HepG2 (cell line): ENCODE measurements around the gene ZDHHC6. TPM values are rescaled to one million over a fixed set of nuclear protein-coding genes. Genes with fewer than 3 reads are reported as not detected.

Experiments used
- ATF4 ChIP-seq, 2 experiments: fragments of 450-650 bp in 1 of 2; sonication (generic) in 1 of 2; formaldehyde crosslinking; IDR thresholded peaks; 2 replicates each; pipeline versions ENCODE4 v1.5.0 to v1.8.0; 2020 to 2022; ENCODE audit warnings: mild to moderate bottlenecking in 1 of 2, missing genetic modification reagents in 1 of 2
- FOSL2 ChIP-seq: sonication (generic); formaldehyde crosslinking; IDR thresholded peaks from 2 replicates; pipeline ENCODE4 v1.4.0; 2020; ENCODE audit warnings: missing genetic modification reagents
- HDAC2 ChIP-seq: sonication (generic); formaldehyde crosslinking; IDR thresholded peaks from 2 replicates; pipeline ENCODE4 v1.4.0; 2020; ENCODE audit warnings: missing genetic modification reagents
- HMG20A ChIP-seq: IDR thresholded peaks from 2 replicates; pipeline ENCODE4 v1.6.1; 2016; ENCODE audit warnings: borderline replicate concordance
- HOXA3 ChIP-seq: sonication (generic); formaldehyde crosslinking; IDR thresholded peaks from 2 replicates; pipeline ENCODE4 v1.5.0; 2020; ENCODE audit warnings: missing genetic modification reagents
- KLF11 ChIP-seq: IDR thresholded peaks from 2 replicates; pipeline ENCODE4 v1.6.1; 2016; ENCODE audit warnings: missing compliant biosample characterization
- NBN ChIP-seq: fragments of 450-650 bp; conservative IDR thresholded peaks from 2 replicates; pipeline ENCODE4 v1.6.1; 2017
- NCOA2 ChIP-seq: sonication (generic); formaldehyde crosslinking; IDR thresholded peaks from 2 replicates; pipeline ENCODE4 v1.8.0; 2022; ENCODE audit warnings: inconsistent platforms
- PAXIP1 ChIP-seq: sonication (generic); formaldehyde crosslinking; conservative IDR thresholded peaks from 2 replicates; pipeline ENCODE4 v1.4.0; 2020; ENCODE audit warnings: mild to moderate bottlenecking, missing genetic modification reagents, moderate library complexity
- RARA ChIP-seq: IDR thresholded peaks from 2 replicates; pipeline ENCODE4 v1.6.1; 2016; ENCODE audit warnings: missing genetic modification reagents, missing compliant biosample characterization
- RXRB ChIP-seq: IDR thresholded peaks from 2 replicates; pipeline ENCODE4 v1.6.1; 2016; ENCODE audit warnings: borderline replicate concordance, missing genetic modification reagents, missing compliant biosample characterization
- SAFB2 ChIP-seq: sonication (generic); formaldehyde crosslinking; IDR thresholded peaks from 2 replicates; pipeline ENCODE4 v1.5.1; 2020; ENCODE audit warnings: missing genetic modification reagents, low read depth, mild to moderate bottlenecking, borderline replicate concordance
- SMAD9 ChIP-seq: sonication (generic); formaldehyde crosslinking; IDR thresholded peaks from 2 replicates; pipeline ENCODE4 v1.5.1; 2020; ENCODE audit warnings: mild to moderate bottlenecking, missing genetic modification reagents
- SOX13 ChIP-seq, 3 experiments: fragments of 450-650 bp in 1 of 3; sonication (generic) in 1 of 3; formaldehyde crosslinking in 1 of 3; IDR thresholded peaks in 2 of 3; conservative IDR thresholded peaks in 1 of 3; 2 replicates each; pipeline versions ENCODE4 v1.5.0 to v1.6.1; 2016 to 2020; ENCODE audit warnings: antibody characterized with exemption in 1 of 3, mild to moderate bottlenecking in 1 of 3, missing compliant biosample characterization in 1 of 3, missing genetic modification reagents in 1 of 3, moderate library complexity in 1 of 3
- SP5 ChIP-seq: IDR thresholded peaks from 2 replicates; pipeline ENCODE4 v1.6.1; 2016; ENCODE audit warnings: low read depth, borderline replicate concordance
- ZBTB34 ChIP-seq: sonication (generic); formaldehyde crosslinking; IDR thresholded peaks from 2 replicates; pipeline ENCODE4 v1.8.0; 2022; ENCODE audit warnings: mild to moderate bottlenecking, missing genetic modification reagents
- ZNF260 ChIP-seq: sonication (generic); formaldehyde crosslinking; IDR thresholded peaks from 2 replicates; pipeline ENCODE4 v1.4.0; 2020; ENCODE audit warnings: missing genetic modification reagents, low read depth, mild to moderate bottlenecking, borderline replicate concordance
- ZNF264 ChIP-seq: sonication (generic); formaldehyde crosslinking; IDR thresholded peaks from 2 replicates; pipeline ENCODE4 v1.4.0; 2020; ENCODE audit warnings: missing genetic modification reagents
- ZNF362 ChIP-seq: sonication (generic); formaldehyde crosslinking; IDR thresholded peaks from 2 replicates; pipeline ENCODE4 v1.4.0; 2020; ENCODE audit warnings: missing genetic modification reagents, mild to moderate bottlenecking, borderline replicate concordance
- ZNF382 ChIP-seq: sonication (generic); formaldehyde crosslinking; IDR thresholded peaks from 2 replicates; pipeline ENCODE4 v1.5.0; 2020; ENCODE audit warnings: missing genetic modification reagents, mild to moderate bottlenecking, borderline replicate concordance
- ZNF446 ChIP-seq: sonication (generic); formaldehyde crosslinking; IDR thresholded peaks from 2 replicates; pipeline ENCODE4 v1.5.0; 2020; ENCODE audit warnings: mild to moderate bottlenecking, missing genetic modification reagents
- polyA plus RNA-seq, 8 experiments: library from polyadenylated mRNA; depleted of rRNA in 3 of 8; stranded (reverse) in 7 of 8; unstranded in 1 of 8; fragments of >200 nt; fragmentation: Illumina TruSeq in 4 of 8; extraction: Trizol in 4 of 8; gene quantifications; 2 replicates each; pipeline versions ENCODE4 v1.2.1 to v1.2.3, GENCODE V29; 2011 to 2016; ENCODE audit warnings: low read depth in 4 of 8, missing spikeins in 1 of 8, mixed read lengths in 1 of 8; ENCODE audit not compliant: insufficient read depth in 1 of 8
- total RNA-seq, 5 experiments: library from RNA; depleted of rRNA; stranded (reverse); fragments of >200 nt; fragmentation: Illumina TruSeq; extraction: Trizol; gene quantifications; 2 replicates each; pipeline ENCODE4 v1.2.3, GENCODE V29; 2016; ENCODE audit warnings: low read depth in 1 of 5

ZDHHC6 gene
- total and polyA plus RNA-seq, 2 of the 13 experiments (the other 11 are each of a cell fraction or from before 2014, with no cell fraction given): 20.9 to 49.4 TPM

GRCh38 chr10:112389271-112389822 lies 57.4 kb downstream of the ZDHHC6 start (continued):
- TF ChIP-seq PAXIP1 (CRISPR knock-in tag): 0 out of 2 replicates have a peak, but pooled peaks have one; percentile 41
- peak; percentile 80 for TF ChIP-seq SP5 (CRISPR knock-in tag)
- no peak for TF ChIP-seq ZNF264 (CRISPR knock-in tag)
- TF ChIP-seq RARA (CRISPR knock-in tag): peak; percentile 45; the same call in 1 of the 2 replicates
- TF ChIP-seq FOSL2 (CRISPR knock-in tag): peak; percentile 86
- TF ChIP-seq ZNF260 (CRISPR knock-in tag): no peak
- TF ChIP-seq SAFB2: no peak
- TF ChIP-seq RXRB (CRISPR knock-in tag): peak; percentile 4; the same call in 1 of the 2 replicates
- TF ChIP-seq NCOA2 (CRISPR knock-in tag): peak; percentile 53; the same call in 1 of the 2 replicates
- no peak for TF ChIP-seq NBN
- no peak for TF ChIP-seq SMAD9 (CRISPR knock-in tag)
- TF ChIP-seq ZNF446 (CRISPR knock-in tag): no peak
- TF ChIP-seq HOXA3 (CRISPR knock-in tag): peak; percentile 20; the same call in 1 of the 2 replicates
- TF ChIP-seq SOX13 (IDR thresholded peaks at IDR 0.05): no peak
- TF ChIP-seq SOX13 (CRISPR knock-in tag; conservative IDR thresholded peaks at IDR 0.05 in 1 of 2, IDR thresholded peaks at IDR 0.05 in 1 of 2): peak in 1 of 2 experiments; percentile 57; a peak in 1 of 4 replicates
- no peak for TF ChIP-seq ZNF362 (CRISPR knock-in tag)
- peak; percentile 49; the same call in 1 of the 2 replicates for TF ChIP-seq HDAC2 (CRISPR knock-in tag)
- peak; percentile 37; the same call in 1 of the 2 replicates for TF ChIP-seq HMG20A (CRISPR knock-in tag)
- 0 out of 2 replicates have a peak, but pooled peaks have one; percentile 47 for TF ChIP-seq ZBTB34 (CRISPR knock-in tag)
- TF ChIP-seq ATF4 (CRISPR knock-in tag; IDR thresholded peaks at IDR 0.05): 0 out of 4 replicates have a peak, but pooled peaks of 1 of the 2 experiments have one; percentile 22
- TF ChIP-seq KLF11 (CRISPR knock-in tag): peak; percentile 26; the same call in 1 of the 2 replicates
- TF ChIP-seq ZNF382 (CRISPR knock-in tag): no peak
- TF ChIP-seq, all 625 proteins: peak for 48
